Transverse colon (tissue), 4 donors: Measurements from ENCODE around the gene FBXL16. TPM values are rescaled to one million over a fixed set of nuclear protein-coding genes. Genes with fewer than 3 reads are reported as not detected.
A peak's percentile ranks its signal among the peaks of the same experiment; 100 is the strongest.

ENCODE experiments used
- DNase-seq: peaks from one replicate; pipeline ENCODE4 v3.0.0-alpha.2; 2019
- H3K27ac ChIP-seq, 4 donors: fragments of 200-600 bp; sonication (generic); 2 replicates each; pipeline ENCODE4 v1.5.1; 2016 to 2018; ENCODE audit warnings: inconsistent platforms in 4 of 4
- H3K27me3 ChIP-seq: fragments of 200-600 bp; sonication (generic); 2 replicates; pipeline ENCODE4 v1.5.1; 2017; ENCODE audit warnings: inconsistent platforms
- H3K36me3 ChIP-seq, 4 donors: fragments of 200-600 bp; sonication (generic); 2 replicates each; pipeline ENCODE4 v1.5.1; 2017 to 2019; ENCODE audit warnings: inconsistent platforms in 4 of 4
- H3K4me1 ChIP-seq, 4 donors: fragments of 200-600 bp; sonication (generic); 2 replicates each; pipeline ENCODE4 v1.5.1; 2017 to 2020; ENCODE audit warnings: inconsistent platforms in 4 of 4
- H3K4me3 ChIP-seq, 4 donors: fragments of 200-600 bp; sonication (generic); 1 replicate in 1 of 4; 2 replicates in 3 of 4; pipeline versions ENCODE4 v1.5.1 to v1.6.1; 2017 to 2019; ENCODE audit warnings: inconsistent platforms in 4 of 4
- H3K9me3 ChIP-seq, 2 donors: fragments of 200-600 bp; sonication (generic); 2 replicates each; pipeline ENCODE4 v1.5.1; 2017 to 2019; ENCODE audit warnings: inconsistent platforms in 2 of 2
- EP300 ChIP-seq: sonication (generic); formaldehyde crosslinking; IDR thresholded peaks from one replicate; pipeline ENCODE4 v1.6.1; 2017; ENCODE audit warnings: antibody characterized with exemption, low read depth
- POLR2A ChIP-seq: fragments of 450-650 bp; IDR thresholded peaks from one replicate; pipeline ENCODE4 v1.6.1; 2016; ENCODE audit warnings: antibody characterized with exemption, mild to moderate bottlenecking, moderate library complexity
- POLR2AphosphoS5 ChIP-seq, 3 donors: sonication (generic); formaldehyde crosslinking; IDR thresholded peaks; one replicate each; pipeline ENCODE4 v1.6.1; 2016; ENCODE audit warnings: antibody characterized with exemption in 3 of 3
- WGBS, 2 donors: methylation state at CpG; one replicate each; pipeline ENCODE4 v1.1.5; 2018; ENCODE audit warnings: low coverage in 1 of 2; 5-methylcytosine and 5-hydroxymethylcytosine counted together
- in situ Hi-C, 4 donors: fragments of 200-750 bp; cut with MboI; loops; one replicate each; pipeline versions ENCODE4 v1.15.0 to v1.15.1; 2017; ENCODE audit warnings: low sequenced_read_pairs in 3 of 4, low pct_ligation_motif_present in 1 of 4, low pct_unique_long_range_greater_than_20kb in 1 of 4
- intact Hi-C: fragments of 100-400 bp; cut with DNase I; formaldehyde crosslinking; loops from one replicate; pipeline ENCODE4 v1.15.1; 2023; ENCODE audit warnings: low total_unique reads
- total RNA-seq, 4 donors: library from RNA; depleted of rRNA; stranded (reverse); fragments of >200 nt; gene quantifications; one replicate each; pipeline ENCODE4 v1.1.0, GENCODE V29; 2016
- TF ChIP-seq, protein P1 (sequence below), 5 experiments: fragments of 200-600 bp in 3 of 5; fragments of 450-650 bp in 2 of 5; sonication (generic) in 3 of 5; IDR thresholded peaks; 1 replicate in 2 of 5; 2 replicates in 3 of 5; pipeline ENCODE4 v1.5.1; 2016 to 2017; ENCODE audit warnings: antibody characterized with exemption in 5 of 5, inconsistent platforms in 3 of 5, mild to moderate bottlenecking in 2 of 5, moderate library complexity in 1 of 5

The FBXL16 gene
- total RNA-seq, 4 donors from 2014 or later = 0.60 to 3.5 (median 1.6) TPM; not detected in 1

- peaks cover 12 to 34% (median 28%) of the 10 kb centered on the region in 4 donors for H3K4me1 ChIP-seq
- H3K4me3 ChIP-seq = peak overlapping the region in 2 of 4 donors; percentile 32 to 34
- peak; percentile 91 for DNase-seq
- 1% methylated on average over 36 of the region's 71 CpGs; no CpG with 5 or more reads in 1 of the 2 donors for WGBS, 2 donors
- H3K9me3 ChIP-seq = no peaks in the 10 kb centered on the region
- peaks cover 72% of the 10 kb centered on the region for H3K27me3 ChIP-seq
- TF ChIP-seq POLR2A = peak; percentile 24
- peak; percentile 12 to 50 (median 27) for TF ChIP-seq POLR2AphosphoS5 (IDR thresholded peaks at IDR 0.05)
- no peak for TF ChIP-seq EP300
- TF ChIP-seq, protein P1, sequence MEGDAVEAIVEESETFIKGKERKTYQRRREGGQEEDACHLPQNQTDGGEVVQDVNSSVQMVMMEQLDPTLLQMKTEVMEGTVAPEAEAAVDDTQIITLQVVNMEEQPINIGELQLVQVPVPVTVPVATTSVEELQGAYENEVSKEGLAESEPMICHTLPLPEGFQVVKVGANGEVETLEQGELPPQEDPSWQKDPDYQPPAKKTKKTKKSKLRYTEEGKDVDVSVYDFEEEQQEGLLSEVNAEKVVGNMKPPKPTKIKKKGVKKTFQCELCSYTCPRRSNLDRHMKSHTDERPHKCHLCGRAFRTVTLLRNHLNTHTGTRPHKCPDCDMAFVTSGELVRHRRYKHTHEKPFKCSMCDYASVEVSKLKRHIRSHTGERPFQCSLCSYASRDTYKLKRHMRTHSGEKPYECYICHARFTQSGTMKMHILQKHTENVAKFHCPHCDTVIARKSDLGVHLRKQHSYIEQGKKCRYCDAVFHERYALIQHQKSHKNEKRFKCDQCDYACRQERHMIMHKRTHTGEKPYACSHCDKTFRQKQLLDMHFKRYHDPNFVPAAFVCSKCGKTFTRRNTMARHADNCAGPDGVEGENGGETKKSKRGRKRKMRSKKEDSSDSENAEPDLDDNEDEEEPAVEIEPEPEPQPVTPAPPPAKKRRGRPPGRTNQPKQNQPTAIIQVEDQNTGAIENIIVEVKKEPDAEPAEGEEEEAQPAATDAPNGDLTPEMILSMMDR (IDR thresholded peaks at IDR 0.05) = peak in 1 of 5 experiments; percentile 18
- intact Hi-C loops = no loop called here
- H3K27ac ChIP-seq = peak overlapping the region; percentile 57 to 79 (median 68)
- in situ Hi-C loops = no loop called here
- H3K36me3 ChIP-seq = no peaks in the 10 kb centered on the region
Observed at GRCh38 chr16:695355-696089, 10.1 kb downstream of the FBXL16 start.

DNA sequence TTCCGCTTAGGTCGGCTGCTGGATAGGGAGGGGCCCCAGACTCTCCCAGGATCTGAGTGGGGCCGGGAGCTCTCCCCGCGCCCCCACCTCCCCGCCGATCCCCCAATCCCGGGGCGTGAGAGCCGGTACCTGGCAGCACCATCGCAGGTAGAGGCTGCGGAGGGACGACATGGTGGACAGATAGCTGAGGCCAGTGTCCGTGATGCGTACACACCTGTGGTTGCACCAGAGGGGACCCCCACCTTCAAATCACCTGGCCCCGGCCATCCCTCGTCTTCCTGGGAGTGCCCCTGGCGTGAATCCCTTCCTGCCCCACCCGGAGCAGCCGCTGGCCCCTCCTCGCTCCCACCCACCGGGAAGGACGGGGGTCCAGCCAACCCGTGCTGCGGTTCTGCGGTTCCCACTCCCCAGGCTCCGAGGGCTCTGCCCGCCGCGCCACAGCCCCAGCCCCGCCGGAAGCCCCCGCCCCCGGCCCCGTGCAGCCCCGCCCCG, 10.7 kb downstream of the FBXL16 start:
- H3K27ac ChIP-seq = peak overlapping the region in 1 of 4 donors; percentile 48
- H3K4me1 ChIP-seq = peaks cover 12 to 37% (median 30%) of the 10 kb centered on the region in 4 donors
- WGBS, 2 donors = 4% methylated on average over 20 of the region's 37 CpGs; no CpG with 5 or more reads in 1 of the 2 donors
- peaks cover 66% of the 10 kb centered on the region for H3K27me3 ChIP-seq
- no peaks in the 10 kb centered on the region for H3K36me3 ChIP-seq
- TF ChIP-seq POLR2AphosphoS5 (IDR thresholded peaks at IDR 0.05) (no peak), POLR2A (no peak), EP300 (no peak)
- TF ChIP-seq, protein P1 (IDR thresholded peaks at IDR 0.05) = no peak
- H3K9me3 ChIP-seq = no peaks in the 10 kb centered on the region
- H3K4me3 ChIP-seq = peak overlapping the region in 2 of 4 donors; percentile 32 to 34
- in situ Hi-C loops = no loop called here
- intact Hi-C loops = no loop called here
- DNase-seq = no peak

DNA sequence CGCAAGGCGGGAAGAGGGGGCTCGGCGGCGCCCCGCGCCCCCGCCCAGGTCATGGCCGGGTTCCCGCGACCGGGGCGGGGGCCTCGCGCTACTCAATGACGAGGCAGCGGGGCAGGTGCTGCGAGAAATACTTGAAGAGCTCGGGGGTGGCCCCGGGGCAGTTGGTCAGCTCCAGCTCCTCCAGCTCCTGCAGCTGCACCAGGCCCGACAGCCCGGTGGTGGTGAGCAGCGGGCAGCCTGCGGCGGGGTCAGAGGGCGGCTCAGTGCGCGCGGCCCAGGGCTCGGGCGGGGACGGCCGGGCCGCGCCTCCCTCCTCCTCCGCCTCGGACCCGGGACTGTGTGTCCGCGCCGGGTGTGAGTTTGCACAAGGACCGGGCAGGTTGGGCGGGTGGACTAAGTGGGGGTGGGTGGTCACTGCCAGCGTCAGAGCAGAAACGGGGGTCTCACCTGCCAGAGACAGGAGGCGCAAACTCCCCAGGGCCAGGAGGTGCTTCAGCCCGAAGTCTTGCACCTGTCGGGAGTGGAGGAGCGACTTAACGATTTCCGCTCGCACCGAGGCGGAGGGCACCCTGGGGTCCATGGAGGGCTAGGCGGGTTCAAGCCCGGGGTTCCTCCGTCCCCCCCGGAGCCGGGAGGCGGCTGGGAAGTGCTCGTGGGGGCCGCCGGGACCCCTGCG, 11.3 kb downstream of the FBXL16 start:
- WGBS, 2 donors = 5% methylated on average over 24 of the region's 64 CpGs; no CpG with 5 or more reads in 1 of the 2 donors
- Histone ChIP-seq H3K36me3 (no peaks in the 10 kb centered on the region), H3K4me3 (peak overlapping the region in 2 of 4 donors; percentile 32 to 34), H3K27ac (peak overlapping the region in 1 of 4 donors; percentile 48), H3K4me1 (peaks cover 17 to 43% (median 35%) of the 10 kb centered on the region in 4 donors), H3K27me3 (peaks cover 60% of the 10 kb centered on the region), H3K9me3 (no peaks in the 10 kb centered on the region)
- intact Hi-C loops = no loop called here
- in situ Hi-C loops = no loop called here
- TF ChIP-seq, protein P1 (IDR thresholded peaks at IDR 0.05) = no peak
- TF ChIP-seq EP300 = no peak
- no peak for TF ChIP-seq POLR2A
- TF ChIP-seq POLR2AphosphoS5 (IDR thresholded peaks at IDR 0.05) = no peak
- no peak for DNase-seq

DNA sequence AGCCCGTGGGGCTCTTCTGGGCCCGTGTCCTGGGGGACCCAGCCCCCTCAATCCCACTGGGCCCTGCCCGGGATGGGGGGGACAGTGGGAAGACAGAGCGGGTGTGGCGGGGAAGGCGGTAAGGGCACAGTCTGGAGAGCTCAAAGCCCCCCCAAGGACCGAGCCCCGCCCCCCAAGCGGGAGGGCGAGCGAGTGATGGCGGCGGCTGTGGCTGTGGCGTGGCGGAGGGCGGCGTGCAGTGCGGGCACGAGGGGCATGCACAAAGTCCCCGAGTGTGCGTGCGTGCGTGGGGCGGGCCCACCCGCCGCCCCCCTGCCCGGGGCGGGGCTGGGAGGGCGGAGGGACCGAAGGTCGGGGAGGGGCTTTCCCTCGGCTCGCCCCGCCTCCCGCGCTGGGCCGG, 11.8 kb downstream of the FBXL16 start:
- 39% methylated on average over 8 of the region's 37 CpGs; no CpG with 5 or more reads in 1 of the 2 donors for WGBS, 2 donors
- peaks cover 23 to 46% (median 40%) of the 10 kb centered on the region in 4 donors for H3K4me1 ChIP-seq
- no peak for DNase-seq
- H3K36me3 ChIP-seq = no peaks in the 10 kb centered on the region
- H3K9me3 ChIP-seq = no peaks in the 10 kb centered on the region
- in situ Hi-C loops = no loop called here
- intact Hi-C loops = no loop called here
- peak overlapping the region in 2 of 4 donors; percentile 32 to 34 for H3K4me3 ChIP-seq
- TF ChIP-seq, protein P1 (IDR thresholded peaks at IDR 0.05) = no peak
- TF ChIP-seq POLR2AphosphoS5 (IDR thresholded peaks at IDR 0.05) (no peak), EP300 (no peak), POLR2A (no peak)
- peaks cover 55% of the 10 kb centered on the region for H3K27me3 ChIP-seq
- H3K27ac ChIP-seq = no peak overlapping the region
